Fibroblast of villous mesenchyme (primary cell): Measurements from ENCODE around the gene KIF26B. TPM values are rescaled to one million over a fixed set of nuclear protein-coding genes. Genes with fewer than 3 reads are reported as not detected.
A peak's percentile ranks its signal among the peaks of the same experiment; 100 is the strongest.

Experiments
- DNase-seq: peaks from one replicate; pipeline ENCODE4 v3.0.0-alpha.2; 2010; ENCODE audit warnings: low read depth
- H3K4me3 ChIP-seq: 2 replicates; pipeline ENCODE4 v1.5.1; 2011; ENCODE audit warnings: low read depth, mild to moderate bottlenecking, low read length
- CTCF ChIP-seq: IDR thresholded peaks from 2 replicates; pipeline ENCODE4 v1.5.1; 2012; ENCODE audit warnings: low read depth, mild to moderate bottlenecking, low read length; ENCODE audit not compliant: insufficient read depth
- total RNA-seq: library from RNA; depleted of rRNA; stranded (reverse); fragments of >200 nt; gene quantifications from 2 replicates; pipeline ENCODE4 v1.2.3, GENCODE V29; 2012

KIF26B gene
- total RNA-seq, 1 donor: 12.1 TPM

- DNase-seq: no peak
- TF ChIP-seq CTCF: no peak
- H3K4me3 ChIP-seq: no peak overlapping the region
These were observed 253.2 kb downstream of the KIF26B start for GRCh38 chr1:245407983-245408382.

- peak; percentile 81 for DNase-seq
- TF ChIP-seq CTCF: no peak
- no peak overlapping the region for H3K4me3 ChIP-seq
These were observed 254.8 kb downstream of the KIF26B start for GRCh38 chr1:245409341-245410195.

- H3K4me3 ChIP-seq: no peak overlapping the region
- no peak for TF ChIP-seq CTCF
- DNase-seq: peak; percentile 54
These were observed 256.7 kb downstream of the KIF26B start for GRCh38 chr1:245411245-245412036.

GRCh38 chr1:245412306-245412705 lies 257.5 kb downstream of the KIF26B start:
- DNase-seq: no peak
- no peak overlapping the region for H3K4me3 ChIP-seq
- no peak for TF ChIP-seq CTCF

GRCh38 chr1:245416781-245417180 lies 262.0 kb downstream of the KIF26B start:
- no peak overlapping the region for H3K4me3 ChIP-seq
- DNase-seq: no peak
- no peak for TF ChIP-seq CTCF

GRCh38 chr1:245418077-245418476 lies 263.3 kb downstream of the KIF26B start:
- no peak for DNase-seq
- H3K4me3 ChIP-seq: no peak overlapping the region
- no peak for TF ChIP-seq CTCF
